Activated CD4-positive, alpha-beta T cell treated with anti-CD3 and anti-CD28 coated beads, Interleukin-2, Interleukin-4, amounts not matched to agents 100 ng/mL and 50 ng/mL, durations not matched to agents 16 hours and 8 hours (primary cell): ENCODE data around the gene ZNF618.

Source experiments
- DNase-seq: peaks from one replicate; pipeline ENCODE4 v3.0.0-alpha.2; 2020; ENCODE audit warnings: low spot score

Gene ZNF618

DNA sequence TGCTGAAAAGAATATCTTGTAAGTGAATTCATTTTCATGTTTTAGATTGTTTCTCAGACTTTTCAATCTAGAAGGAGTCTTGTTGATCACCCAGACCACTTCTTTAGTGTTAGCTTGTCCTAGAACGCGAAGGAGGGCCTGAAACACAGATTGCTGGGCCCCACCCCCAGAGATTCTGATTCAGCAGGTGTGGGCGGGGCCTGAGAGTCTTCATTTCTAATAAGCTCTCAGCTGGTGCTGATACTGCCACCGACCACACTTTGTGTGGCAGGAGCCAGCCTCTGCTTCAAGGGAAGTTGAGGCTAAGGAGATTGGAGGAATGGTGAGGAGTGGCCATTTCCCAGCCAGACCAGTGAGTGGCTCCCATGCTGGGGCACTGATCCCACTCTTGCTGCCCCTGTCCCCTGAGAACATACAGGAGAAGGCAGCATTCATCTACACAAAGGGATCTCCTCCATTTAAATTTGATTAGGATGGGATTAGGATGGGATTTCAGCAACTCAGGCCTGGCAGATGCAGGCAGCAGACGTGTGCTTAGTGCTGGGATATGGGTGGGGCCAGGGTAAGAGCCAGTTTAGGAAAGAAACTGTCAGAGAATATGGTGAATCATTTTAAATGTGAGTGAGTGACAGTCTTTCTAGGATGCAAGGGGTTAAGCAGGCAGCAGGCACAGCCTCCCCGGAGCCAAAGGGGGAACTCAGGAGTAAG is 35.9 kb downstream of the ZNF618 start:
- no peak for DNase-seq

DNA sequence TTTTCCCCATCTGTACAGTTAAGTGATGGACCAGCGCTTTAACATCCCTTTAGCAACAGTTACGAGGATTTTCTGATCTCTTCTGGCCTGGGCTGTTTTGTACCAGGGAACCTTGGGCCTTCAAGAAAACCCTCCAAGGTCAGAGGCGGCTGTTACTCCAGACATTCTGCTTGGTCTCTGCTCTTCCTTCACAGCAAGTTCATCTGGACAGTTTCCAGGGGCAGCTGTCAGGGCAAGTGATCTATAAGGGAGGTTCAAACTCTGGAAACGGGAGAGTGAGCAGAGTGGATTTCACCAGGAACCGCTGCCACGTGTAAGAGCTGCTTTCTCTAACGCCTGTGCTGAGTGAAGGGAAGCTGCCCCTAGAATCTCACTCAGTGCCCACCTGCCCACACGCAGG is 36.7 kb downstream of the ZNF618 start:
- no peak for DNase-seq

DNA sequence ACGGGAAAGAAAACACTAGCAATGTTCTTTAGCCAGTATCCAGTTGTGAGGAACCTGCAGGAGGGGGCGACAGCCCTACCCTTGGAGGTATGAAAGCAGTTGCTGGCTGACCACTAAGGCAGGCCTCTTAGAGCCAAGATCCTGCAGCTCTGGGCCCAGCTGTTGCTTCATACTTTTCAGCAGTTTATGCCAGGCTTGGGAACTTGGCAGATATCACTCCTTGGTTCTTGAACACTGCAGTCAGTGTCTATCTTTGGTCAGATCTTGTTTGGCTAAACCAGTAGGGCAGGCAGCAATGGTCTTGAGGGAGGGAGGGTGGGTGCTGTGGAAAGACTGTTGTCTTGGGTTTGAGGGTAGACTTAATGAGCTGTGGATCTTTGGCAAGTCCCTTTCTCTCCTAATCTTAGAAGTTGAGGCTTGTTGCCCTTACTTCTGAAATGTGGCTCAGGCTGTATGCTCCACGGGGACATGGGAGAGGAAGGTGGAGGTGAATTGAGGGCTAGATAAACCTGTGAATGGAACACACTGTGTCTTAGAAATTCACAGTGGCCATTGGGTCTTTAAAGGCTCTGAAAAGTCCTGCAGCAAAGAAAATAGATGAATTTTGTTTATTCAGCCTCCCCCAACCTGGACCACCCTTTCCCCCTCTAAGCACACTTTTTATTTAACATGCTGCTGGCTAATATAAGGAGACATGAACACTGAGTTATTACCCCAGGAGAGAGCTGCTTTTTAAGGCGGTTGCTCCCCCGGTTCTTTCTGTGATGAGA is 37.5 kb downstream of the ZNF618 start:
- DNase-seq, result no peak

DNA sequence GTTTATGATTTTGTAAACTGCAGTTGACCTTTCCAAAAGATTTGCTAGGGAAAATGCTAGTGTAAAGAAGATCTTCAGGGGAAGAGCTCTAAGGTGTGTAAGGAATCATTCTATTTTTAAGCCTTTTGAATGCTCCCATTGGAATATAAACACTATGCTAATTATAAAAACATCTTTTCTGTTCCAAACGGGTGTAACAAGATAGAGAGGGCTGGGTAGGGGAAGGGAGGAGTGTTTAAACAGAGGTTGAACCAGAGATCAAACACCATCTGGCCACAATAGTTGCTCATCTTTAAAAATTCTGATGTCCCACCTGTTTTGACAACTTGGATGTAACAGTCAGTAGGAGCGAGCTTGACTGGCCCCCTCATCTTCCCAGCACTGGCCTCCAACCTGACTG is 38.4 kb downstream of the ZNF618 start:
- DNase-seq, result no peak

DNA sequence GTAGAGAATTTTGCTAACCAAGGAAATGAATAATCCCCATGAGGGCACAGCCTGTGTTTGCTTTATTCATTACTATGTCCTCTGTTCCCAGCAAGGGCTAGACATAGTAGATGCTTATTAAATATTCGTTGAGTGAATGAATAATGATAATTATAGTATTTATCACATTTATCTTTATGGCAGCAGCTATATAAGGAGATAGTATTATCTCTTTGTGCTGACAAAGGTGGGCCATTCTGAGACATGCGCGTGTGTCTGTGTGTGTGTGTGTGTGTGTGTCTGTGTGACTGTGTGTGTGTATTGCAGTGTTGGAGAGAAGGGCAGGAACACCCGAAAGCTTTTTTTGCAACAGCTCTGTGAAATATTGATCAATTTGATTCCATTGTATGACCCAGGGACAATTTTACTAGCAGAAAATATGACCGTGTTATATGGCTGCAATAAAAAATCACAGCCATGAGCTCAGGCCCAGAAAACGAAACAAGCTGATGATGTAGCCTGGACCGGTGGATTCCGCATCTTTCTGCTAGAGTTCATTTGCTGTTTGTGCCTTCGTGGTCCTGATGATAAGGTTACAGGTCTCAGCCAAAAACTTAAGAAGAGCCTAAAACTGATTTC is 39.8 kb downstream of the ZNF618 start:
- no peak for DNase-seq

DNA sequence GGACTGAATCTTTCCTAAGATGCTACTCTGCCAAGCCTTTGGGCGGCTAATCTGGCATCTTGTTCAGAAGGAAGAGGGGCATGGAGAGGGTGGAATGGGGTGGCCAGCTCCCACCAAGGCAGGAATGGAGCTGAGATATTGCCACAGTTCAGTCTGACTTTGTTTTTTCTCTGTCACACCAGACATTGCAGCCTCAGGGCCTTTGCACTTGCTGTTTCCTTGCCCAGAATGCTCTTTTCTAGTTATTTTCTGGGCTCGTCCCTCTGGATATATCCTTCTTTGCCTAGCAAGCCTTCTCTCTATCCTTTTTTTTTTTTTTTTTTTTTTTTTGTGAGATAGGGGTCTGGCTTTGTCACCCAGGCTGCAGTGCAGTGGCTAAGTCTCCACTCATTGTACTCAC is 40.8 kb downstream of the ZNF618 start:
- DNase-seq, result no peak

DNA sequence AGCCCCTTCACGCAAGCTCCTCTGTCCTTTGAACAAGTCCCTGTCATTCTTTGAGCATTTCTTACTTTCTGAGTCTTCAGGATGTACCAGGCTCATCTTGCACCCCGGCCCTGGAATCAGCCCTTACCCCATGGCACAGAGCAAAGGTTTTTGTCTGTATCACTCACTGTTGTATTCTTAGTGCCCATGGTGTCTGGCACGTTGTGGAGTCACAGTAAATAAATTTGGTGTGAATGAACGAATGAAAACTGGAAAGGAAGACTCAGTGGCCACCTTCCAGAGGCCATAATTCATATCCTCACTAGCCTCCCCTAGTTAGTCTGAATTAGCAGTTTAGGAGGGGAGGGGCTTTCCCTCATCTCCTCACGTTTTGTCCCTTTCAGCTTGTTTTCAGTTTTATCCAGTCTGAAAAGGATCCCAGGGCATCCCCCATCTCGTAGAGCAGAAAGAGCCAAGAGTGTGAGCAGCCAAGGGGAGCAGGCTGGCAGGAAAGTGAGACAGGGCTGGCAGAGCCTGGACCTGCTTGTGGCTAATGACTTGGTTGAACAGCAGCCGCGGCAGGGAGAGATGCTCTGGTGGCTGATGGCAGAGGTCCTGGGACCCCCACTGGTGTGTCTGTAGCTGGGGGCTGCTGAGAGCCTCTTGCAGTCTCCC is 42.7 kb downstream of the ZNF618 start:
- no peak for DNase-seq

DNA sequence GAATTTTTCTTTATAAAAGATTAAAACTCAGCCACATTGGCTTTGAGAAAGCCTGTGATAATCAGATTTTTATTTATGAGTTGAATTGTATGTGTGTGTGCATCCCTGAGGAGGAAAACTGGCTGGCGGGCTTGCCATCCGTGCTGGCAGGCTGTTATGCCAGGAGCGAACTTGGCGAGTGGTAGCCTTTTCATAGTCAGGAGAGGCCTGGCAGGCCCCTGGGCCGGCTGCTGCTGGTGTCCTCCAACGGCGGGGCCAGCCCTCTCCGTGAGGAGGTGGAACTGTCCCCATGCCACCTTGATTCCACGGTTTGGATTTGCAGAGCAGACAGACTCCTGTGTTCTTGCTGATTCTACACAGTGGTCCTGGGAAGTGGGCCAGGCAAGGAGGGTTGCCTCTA is 43.3 kb downstream of the ZNF618 start:
- DNase-seq, result no peak

DNA sequence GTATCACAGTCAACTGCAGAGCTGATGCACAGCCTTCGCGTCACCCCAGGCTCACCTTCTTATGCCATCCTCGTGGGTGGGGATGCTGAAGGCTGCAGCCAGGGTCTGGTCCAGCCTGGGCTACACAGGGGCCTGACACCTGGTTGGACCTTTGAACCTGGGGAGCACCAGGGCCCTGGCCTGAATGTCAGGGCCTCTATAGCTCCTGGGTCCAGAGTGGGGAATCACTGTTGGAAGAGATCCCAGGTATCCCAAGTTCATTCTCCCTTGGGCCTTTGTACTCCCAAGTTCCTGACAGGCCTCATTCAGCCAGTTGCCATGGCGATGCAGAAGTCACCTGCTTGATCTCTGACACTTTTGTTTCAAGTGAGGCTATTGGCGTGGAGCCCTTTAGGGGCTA is 43.8 kb downstream of the ZNF618 start:
- DNase-seq, result no peak

DNA sequence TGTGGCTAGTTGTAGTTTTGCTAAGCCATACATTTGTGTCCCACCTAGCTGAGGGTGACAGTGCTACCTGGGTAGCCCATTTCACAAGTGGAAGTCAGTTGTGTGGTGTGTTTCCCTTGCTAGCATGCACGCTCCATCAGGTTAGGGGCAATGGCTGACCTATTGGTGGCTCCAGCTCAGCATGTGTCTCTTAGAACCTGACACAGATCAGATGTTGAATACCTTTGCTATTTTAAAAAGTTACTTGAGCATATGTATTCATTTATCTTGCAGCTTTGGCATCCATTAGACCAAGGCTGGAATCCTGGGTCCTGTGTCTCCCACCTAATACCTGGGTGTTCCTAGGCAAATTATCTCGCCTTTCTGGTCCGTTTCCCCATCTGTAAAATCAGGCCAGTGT is 44.8 kb downstream of the ZNF618 start:
- no peak for DNase-seq

DNA sequence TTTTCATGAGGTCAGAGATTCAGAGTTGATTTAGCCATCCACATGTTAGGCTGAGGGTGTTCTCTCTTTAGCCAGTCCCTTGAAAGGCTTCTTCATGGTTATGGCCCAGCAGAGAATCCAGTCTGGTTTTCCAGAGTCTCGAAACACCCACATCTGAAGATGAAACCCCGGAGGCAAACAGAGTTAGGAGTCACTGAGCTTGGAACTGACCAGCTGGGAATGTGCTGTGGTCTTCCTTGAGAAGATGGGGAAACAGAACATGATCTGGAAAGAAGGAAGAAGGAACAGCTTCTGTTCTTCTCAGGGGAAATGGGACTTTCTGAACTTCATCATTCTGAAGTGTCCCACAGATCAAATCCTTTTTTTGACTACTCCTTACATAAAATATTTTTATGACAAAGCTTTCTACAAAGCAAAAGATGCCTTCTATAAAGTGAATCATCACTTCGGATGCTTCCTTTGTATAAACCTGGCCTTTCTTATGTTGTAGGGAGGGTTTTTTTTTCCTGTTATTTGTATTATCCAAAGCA is 45.4 kb downstream of the ZNF618 start:
- DNase-seq, result no peak

DNA sequence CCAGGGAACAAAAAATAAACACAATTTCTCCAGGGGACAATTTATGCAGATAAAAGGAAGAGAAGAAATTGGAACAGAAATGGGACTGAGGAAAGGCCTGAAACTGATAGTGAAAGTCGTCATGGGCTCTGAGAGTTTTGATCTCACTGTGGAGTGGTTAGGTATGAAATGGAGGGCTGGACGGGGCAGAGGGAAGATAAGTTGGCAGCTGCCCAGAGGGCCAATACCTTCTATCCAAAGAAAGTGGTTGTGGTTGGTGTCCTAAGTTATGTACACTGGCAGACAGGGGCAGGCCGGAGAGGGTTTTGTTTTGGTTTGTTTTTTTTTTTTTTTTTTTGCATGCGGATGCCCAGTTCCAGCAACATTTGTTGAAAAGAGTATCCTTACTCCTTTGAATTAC is 46.1 kb downstream of the ZNF618 start:
- no peak for DNase-seq

DNA sequence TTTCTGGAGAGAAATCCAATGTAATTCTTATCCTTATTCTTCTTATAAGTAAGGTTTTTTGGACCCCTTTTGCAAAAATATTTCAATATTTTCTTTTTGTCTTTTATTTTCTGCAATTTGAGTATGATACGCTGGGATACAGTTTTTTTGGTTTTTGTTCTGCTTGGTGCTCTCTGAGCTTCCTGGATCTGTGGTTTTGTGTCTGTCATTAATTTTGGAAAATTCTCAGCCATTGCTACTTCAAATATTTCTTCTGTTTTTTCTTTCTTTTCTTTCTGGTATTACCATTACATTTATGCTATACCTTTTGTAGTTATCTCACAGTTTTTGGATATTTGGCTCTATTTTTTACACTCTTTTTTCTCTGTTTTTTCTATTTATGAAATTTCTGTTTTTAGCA is 50.1 kb downstream of the ZNF618 start:
- DNase-seq, result no peak

DNA sequence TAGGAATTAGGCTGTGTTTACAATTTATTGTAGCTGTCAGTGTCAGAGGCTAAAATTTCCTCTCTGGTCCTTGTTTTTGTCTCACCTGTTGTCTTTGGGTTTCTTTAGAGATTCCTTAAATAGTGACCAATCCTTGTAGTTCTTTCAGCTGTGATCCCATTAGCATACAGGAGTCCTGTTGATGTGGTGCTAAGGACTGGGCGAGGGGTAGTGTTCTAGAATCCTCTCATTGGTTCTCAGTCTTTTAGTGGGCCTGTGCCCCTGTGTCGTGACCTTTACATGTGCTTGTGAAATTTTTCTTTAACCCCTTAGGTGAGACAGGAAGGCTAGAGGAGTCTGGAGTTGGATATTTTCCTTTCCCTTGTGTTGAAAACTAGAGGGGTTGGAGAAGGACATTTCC is 51.2 kb downstream of the ZNF618 start:
- DNase-seq, result no peak

DNA sequence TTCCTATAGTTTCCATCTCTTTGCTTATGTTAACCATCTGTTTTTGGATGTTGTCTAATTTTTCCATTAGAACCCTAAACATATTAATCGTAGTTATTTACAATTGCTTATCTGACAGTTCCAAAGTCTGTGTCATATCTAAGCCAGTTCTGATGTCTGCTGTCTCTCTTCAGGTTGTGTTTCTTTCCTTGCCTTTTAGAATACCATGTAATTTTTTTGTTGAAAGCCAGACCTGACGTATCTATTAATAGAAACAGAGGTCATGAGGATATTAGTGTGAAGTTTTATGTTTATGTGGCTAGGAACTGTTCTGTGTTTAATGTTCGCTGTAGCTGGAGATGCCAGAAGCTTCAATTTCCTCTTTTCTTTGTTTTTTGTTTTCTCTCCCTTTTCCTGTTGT is 52.2 kb downstream of the ZNF618 start:
- no peak for DNase-seq

DNA sequence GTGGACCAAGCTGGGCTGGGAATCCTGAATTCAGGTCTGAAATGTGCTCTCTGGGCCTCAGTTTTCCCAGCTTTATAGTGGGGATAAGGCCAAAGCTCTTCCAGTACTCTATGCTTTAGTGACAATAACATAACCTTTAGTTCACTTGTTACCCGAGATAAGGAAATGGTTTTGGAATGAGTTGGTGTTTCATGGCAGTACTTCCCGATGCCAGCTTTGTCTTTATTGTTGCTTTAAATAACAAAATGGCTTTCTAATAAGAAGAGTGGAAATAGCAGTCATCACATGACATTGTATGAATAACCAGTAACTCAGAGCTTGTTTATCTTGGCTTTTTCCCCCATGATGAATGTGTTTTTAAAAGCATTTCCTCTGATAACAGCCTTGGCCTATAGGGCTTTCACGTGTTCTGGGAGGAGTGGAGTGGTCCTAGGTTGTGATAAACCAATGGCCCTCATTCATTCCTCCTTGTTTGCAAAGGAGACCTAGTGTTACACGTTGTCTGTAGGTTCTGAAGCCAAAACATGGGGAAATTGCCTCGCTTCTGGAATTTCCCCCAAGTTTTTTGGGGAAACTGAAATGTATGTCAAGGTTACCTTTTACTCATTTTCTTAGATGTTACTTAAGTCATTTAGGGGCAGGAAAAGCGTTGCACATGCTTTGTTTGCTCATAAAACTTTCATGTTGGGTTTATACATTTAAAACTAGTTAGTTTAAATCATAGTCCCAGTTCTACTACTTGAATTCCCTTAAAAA is 53.7 kb downstream of the ZNF618 start:
- no peak for DNase-seq

DNA sequence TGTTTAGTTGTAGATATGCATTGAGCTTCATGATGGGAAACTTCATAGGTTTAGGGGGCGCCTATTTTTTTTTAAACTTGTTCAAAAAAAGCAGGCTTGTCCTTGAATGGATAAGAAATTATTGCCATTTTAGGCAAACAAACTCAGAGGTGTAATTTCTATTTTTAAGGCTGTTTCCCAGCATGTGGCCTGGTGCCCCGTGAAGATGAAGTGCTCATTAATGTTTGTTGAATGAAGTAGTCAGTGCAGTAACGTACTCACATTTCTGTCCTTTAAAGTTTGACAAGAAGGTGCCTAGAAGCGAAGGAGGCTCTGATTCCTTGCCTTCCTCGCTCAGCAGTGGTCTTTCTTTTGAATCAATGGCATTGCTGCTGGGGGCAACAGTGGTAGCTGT is 54.3 kb downstream of the ZNF618 start:
- DNase-seq, result no peak

DNA sequence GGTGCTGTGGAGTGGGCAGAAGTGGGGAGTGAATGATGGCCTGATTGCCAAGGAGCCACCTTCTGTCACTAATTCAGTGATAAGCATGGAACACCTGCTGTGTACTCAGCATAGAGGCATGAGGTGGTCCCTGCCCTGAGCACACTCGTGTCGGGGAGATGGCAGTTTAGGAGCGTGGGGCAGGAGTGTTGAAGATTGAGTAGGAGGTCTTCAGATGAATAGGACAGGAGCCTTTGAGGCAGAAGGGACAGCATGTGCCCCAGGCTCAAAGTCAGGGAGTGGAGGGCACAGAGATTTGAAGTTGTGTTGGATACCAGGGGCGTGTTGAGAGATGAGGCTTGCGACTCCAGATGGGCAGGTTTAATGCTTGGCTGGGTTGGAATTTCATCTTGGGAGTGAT is 55.0 kb downstream of the ZNF618 start:
- DNase-seq, result no peak

DNA sequence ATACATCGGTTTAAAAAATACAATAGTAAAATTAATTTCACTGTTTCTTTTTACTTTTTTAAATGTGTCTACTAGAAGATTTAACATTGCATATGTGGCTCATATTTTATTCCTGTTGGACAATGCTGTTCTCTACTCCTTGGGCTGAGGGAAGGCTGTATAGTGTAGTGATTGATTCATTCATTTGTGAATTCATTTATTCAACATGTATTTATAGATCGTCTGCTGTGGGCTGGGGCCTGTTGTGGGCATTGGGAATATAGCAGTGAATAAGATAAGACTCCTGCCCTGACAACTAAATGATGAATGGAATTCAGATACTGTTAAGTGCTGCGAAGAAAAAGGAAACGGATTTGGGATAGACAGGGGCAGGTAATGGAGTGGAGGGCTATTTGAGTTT is 55.7 kb downstream of the ZNF618 start:
- DNase-seq, result no peak

DNA sequence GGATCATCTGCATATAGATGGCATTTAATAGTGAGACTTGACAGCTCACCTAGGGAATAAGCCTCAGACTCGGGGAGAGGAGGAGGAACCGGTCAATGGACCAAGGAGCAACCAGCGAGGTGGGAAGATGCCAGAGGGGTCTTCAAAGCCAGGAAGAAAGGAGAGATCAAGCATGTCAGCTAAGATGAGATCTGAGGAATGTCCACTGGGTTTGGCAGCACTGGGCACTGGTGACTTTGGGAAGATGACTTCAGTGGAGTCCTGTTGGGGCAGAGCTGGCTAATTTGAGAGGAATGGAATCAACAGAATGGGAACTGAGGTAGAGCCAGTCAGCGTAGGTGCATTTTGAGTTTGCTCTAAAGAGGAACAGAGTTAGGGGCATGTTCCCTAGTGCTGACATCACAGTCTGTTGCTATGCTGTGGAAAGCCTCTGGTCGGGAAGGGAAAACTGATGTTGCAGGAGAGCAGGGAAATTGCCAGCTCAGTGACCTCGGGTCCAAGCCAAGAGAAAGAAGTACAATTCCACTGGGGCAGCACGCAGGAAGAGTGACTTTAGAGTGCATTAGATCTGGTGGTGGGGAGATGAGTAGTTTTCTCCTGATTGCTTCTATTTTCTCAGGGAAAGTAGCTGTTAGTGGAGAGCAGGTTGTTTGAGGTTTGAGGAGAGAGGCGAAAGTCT is 56.9 kb downstream of the ZNF618 start:
- DNase-seq, result no peak

DNA sequence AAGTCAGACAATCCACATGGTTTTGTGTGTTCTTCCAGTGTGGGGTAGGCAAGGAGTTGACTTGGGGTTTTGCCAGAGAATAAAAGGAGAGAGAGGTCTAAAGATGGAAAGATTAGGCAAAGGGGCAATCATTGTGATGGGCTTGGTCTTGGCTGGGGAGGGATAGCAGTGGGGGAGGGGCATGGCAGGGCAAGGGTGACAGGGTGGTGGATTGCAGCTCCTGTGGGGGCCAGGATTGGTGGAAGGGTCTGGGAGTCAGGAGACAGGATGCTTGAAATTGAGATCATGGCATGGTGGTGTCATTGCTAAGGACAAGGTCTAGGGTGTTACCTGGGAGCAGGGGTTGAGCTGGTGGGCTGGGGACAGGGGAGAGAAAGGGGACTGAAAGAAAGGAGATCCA is 57.6 kb downstream of the ZNF618 start:
- no peak for DNase-seq
